OCI-LY7 (cell line): ENCODE data around the gene APEX2. TPM values are rescaled to one million over a fixed set of nuclear protein-coding genes. Genes with fewer than 3 reads are reported as not detected.

Experiments
- BruUV-seq: library from RNA; stranded (reverse); fragments of 400-500 nt; replicated peaks from 2 replicates; lab custom pipeline; 2021; lab: Mats Ljungman, UMichigan
- CTCF ChIA-PET: fragments of 300-600 bp; sonication (Branson Sonifier 250); formaldehyde crosslinking; loops from one replicate; lab custom pipeline; 2022; ENCODE audit warnings: antibody characterized with exemption; ENCODE audit not compliant: unreplicated experiment; lab: Charles Lee
- POLR2A ChIA-PET: fragments of 300-600 bp; sonication (Branson Sonifier 250); formaldehyde crosslinking; loops from one replicate; lab custom pipeline; 2022; ENCODE audit warnings: antibody characterized with exemption; lab: Charles Lee
- DNase-seq: peaks from one replicate; pipeline ENCODE4 v3.0.0-alpha.2; 2015; ENCODE audit warnings: low spot score
- H2AFZ ChIP-seq: fragments of 200-600 bp; sonication (generic), shearing (Covaris generic); 2 replicates; pipeline ENCODE4 v1.6.1; 2014; ENCODE audit warnings: mild to moderate bottlenecking, antibody characterized with exemption, low read length, moderate library complexity
- H3K27ac ChIP-seq: fragments of 200-600 bp; sonication (generic); 2 replicates; pipeline ENCODE4 v1.5.1; 2014; ENCODE audit warnings: mixed run types, low read depth, mild to moderate bottlenecking, moderate library complexity, low read length, inconsistent platforms; ENCODE audit not compliant: poor library complexity, severe bottlenecking
- H3K36me3 ChIP-seq: fragments of 200-600 bp; sonication (generic); 2 replicates; pipeline ENCODE4 v1.6.1; 2014; ENCODE audit warnings: mild to moderate bottlenecking, antibody characterized with exemption, low read length, moderate library complexity, mixed read lengths; ENCODE audit not compliant: insufficient read depth
- H3K4me1 ChIP-seq: fragments of 200-600 bp; sonication (generic); 2 replicates; pipeline ENCODE4 v1.5.1; 2014; ENCODE audit warnings: mild to moderate bottlenecking, low read length; ENCODE audit not compliant: insufficient read depth, poor library complexity, severe bottlenecking
- H3K4me2 ChIP-seq: fragments of 200-600 bp; sonication (generic); 2 replicates; pipeline ENCODE4 v1.6.1; 2014; ENCODE audit warnings: mild to moderate bottlenecking, low read length
- H3K4me3 ChIP-seq: fragments of 200-600 bp; sonication (generic); 2 replicates; pipeline ENCODE4 v1.5.1; 2014; ENCODE audit warnings: mild to moderate bottlenecking, low read depth, low read length; ENCODE audit not compliant: poor library complexity, severe bottlenecking
- H3K79me2 ChIP-seq: fragments of 200-600 bp; sonication (generic); 2 replicates; pipeline ENCODE4 v1.6.1; 2016; ENCODE audit warnings: low read depth, mild to moderate bottlenecking, low read length, moderate library complexity, mixed read lengths; ENCODE audit not compliant: insufficient read depth
- H3K9me2 ChIP-seq: fragments of 200-600 bp; sonication (generic); 2 replicates; pipeline ENCODE4 v1.6.1; 2016; ENCODE audit warnings: mild to moderate bottlenecking, low read length, mixed read lengths; ENCODE audit not compliant: insufficient read depth
- H3K9me3 ChIP-seq: fragments of 200-600 bp; sonication (generic); 2 replicates; pipeline ENCODE4 v1.6.1; 2014; ENCODE audit warnings: mild to moderate bottlenecking, mixed run types, low read length, mixed read lengths
- H4K20me1 ChIP-seq: fragments of 200-600 bp; sonication (generic); 2 replicates; pipeline ENCODE4 v1.6.1; 2014; ENCODE audit warnings: mild to moderate bottlenecking, antibody characterized with exemption, low read length, moderate library complexity, mixed read lengths; ENCODE audit not compliant: insufficient read depth
- CTCF ChIP-seq: fragments of 200-600 bp; sonication (generic); conservative IDR thresholded peaks from 2 replicates; pipeline ENCODE4 v1.5.1; 2014; ENCODE audit warnings: mild to moderate bottlenecking, antibody characterized with exemption, low read length, moderate library complexity, mixed read lengths
- EZH2phosphoT487 ChIP-seq: fragments of 200-600 bp; sonication (generic); IDR thresholded peaks from 2 replicates; pipeline ENCODE4 v1.6.1; 2018; ENCODE audit warnings: low read depth, borderline replicate concordance, mild to moderate bottlenecking, mixed run types, antibody characterized with exemption, low read length, moderate library complexity, mixed read lengths
- intact Hi-C: fragments of 100-400 bp; cut with micrococcal nuclease; formaldehyde crosslinking; loops from one replicate; pipeline ENCODE4 v1.10.0; 2022; ENCODE audit not compliant: unreplicated experiment
- total RNA-seq, 2 experiments: library from RNA; depleted of rRNA in 1 of 2; stranded (reverse); fragments of >200 nt in 1 of 2; shearing (Covaris generic) in 1 of 2; gene quantifications; 2 replicates each; pipeline ENCODE4 v1.2.3, GENCODE V29; 2014 to 2022

Gene APEX2
- total RNA-seq, 2 experiments from 2014 or later = 14.2 to 32.9 TPM

GRCh38 chrX:55056820-55057674 is 56.9 kb downstream of the APEX2 start:
- CTCF ChIA-PET = no interaction called here
- POLR2A ChIA-PET = no interaction called here
- H3K4me1 ChIP-seq = no peaks in the 10 kb centered on the region
- H3K4me2 ChIP-seq = no peak overlapping the region
- no peak for TF ChIP-seq CTCF
- TF ChIP-seq EZH2phosphoT487 = no peak
- H3K9me3 ChIP-seq = no peaks in the 10 kb centered on the region
- no peak overlapping the region for H2AFZ ChIP-seq
- no peaks in the 10 kb centered on the region for H3K79me2 ChIP-seq
- H3K9me2 ChIP-seq = no peaks in the 10 kb centered on the region
- H4K20me1 ChIP-seq = no peaks in the 10 kb centered on the region
- H3K36me3 ChIP-seq = no peaks in the 10 kb centered on the region
- intact Hi-C loops = loop anchor here (5.0 kb wide), 1 partner anchor 165 kb away; no protein-coding TSS in a partner anchor
- DNase-seq = no peak
- no peak overlapping the region for H3K27ac ChIP-seq
- no peak overlapping the region for H3K4me3 ChIP-seq
- BruUV-seq = no TSS peak

GRCh38 chrX:55057675-55058249 is 57.6 kb downstream of the APEX2 start:
- Histone ChIP-seq H2AFZ (no peak overlapping the region), H3K79me2 (no peaks in the 10 kb centered on the region), H3K4me1 (no peaks in the 10 kb centered on the region), H3K36me3 (no peaks in the 10 kb centered on the region), H3K4me3 (no peak overlapping the region), H3K9me3 (no peaks in the 10 kb centered on the region), H4K20me1 (no peaks in the 10 kb centered on the region), H3K27ac (no peak overlapping the region), H3K9me2 (no peaks in the 10 kb centered on the region), H3K4me2 (no peak overlapping the region)
- intact Hi-C loops = loop anchor here (5.0 kb wide), 1 partner anchor 165 kb away; no protein-coding TSS in a partner anchor
- CTCF ChIA-PET = no interaction called here
- peak; percentile 32 for DNase-seq
- POLR2A ChIA-PET = no interaction called here
- no TSS peak for BruUV-seq
- TF ChIP-seq EZH2phosphoT487 (no peak), CTCF (peak; percentile 80)

Other genes with a start within 250 kb of the APEX2 start
- not detected in 2 replicates for gene ITIH6, start 202.1 kb upstream of the APEX2 start, total RNA-seq (2014; rRNA removed; shearing (Covaris generic))
- gene ITIH6, start 202.1 kb upstream of the APEX2 start, total RNA-seq (2022) = not detected in 2 replicates
- 27.1 and 29.8 TPM in 2 replicates for gene MAGED2, start 192.6 kb upstream of the APEX2 start, total RNA-seq (2014; rRNA removed; shearing (Covaris generic))
- 43.3 and 48.3 TPM in 2 replicates for gene MAGED2, start 192.6 kb upstream of the APEX2 start, total RNA-seq (2022)
- gene TRO, start 79.5 kb upstream of the APEX2 start, total RNA-seq (2014; rRNA removed; shearing (Covaris generic)) = 0.36 and 0.54 TPM in 2 replicates
- 0.30 TPM in 1 of 2 replicates, not detected in the other for gene TRO, start 79.5 kb upstream of the APEX2 start, total RNA-seq (2022)
- 0.76 and 0.77 TPM in 2 replicates for gene PFKFB1, start 6.2 kb upstream of the APEX2 start, total RNA-seq (2014; rRNA removed; shearing (Covaris generic))
- gene PFKFB1, start 6.2 kb upstream of the APEX2 start, total RNA-seq (2022) = 0.72 and 1.0 TPM in 2 replicates
- not detected in 2 replicates for gene ALAS2, start 30.6 kb downstream of the APEX2 start, total RNA-seq (2014; rRNA removed; shearing (Covaris generic))
- not detected in 2 replicates for gene ALAS2, start 30.6 kb downstream of the APEX2 start, total RNA-seq (2022)
- gene PAGE2B, start 74.7 kb downstream of the APEX2 start, total RNA-seq (2014; rRNA removed; shearing (Covaris generic)) = not detected in 2 replicates
- gene PAGE2B, start 74.7 kb downstream of the APEX2 start, total RNA-seq (2022) = not detected in 2 replicates
- not detected in 2 replicates for gene PAGE2, start 88.7 kb downstream of the APEX2 start, total RNA-seq (2014; rRNA removed; shearing (Covaris generic))
- gene PAGE2, start 88.7 kb downstream of the APEX2 start, total RNA-seq (2022) = not detected in 2 replicates
- gene PAGE5, start 220.0 kb downstream of the APEX2 start, total RNA-seq (2014; rRNA removed; shearing (Covaris generic)) = not detected in 2 replicates
- not detected in 2 replicates for gene PAGE5, start 220.0 kb downstream of the APEX2 start, total RNA-seq (2022)